Thoracic aorta (tissue), 2 donors: ENCODE measurements around the gene CTBP2. TPM values are rescaled to one million over a fixed set of nuclear protein-coding genes. Genes with fewer than 3 reads are reported as not detected.

Source experiments
- ATAC-seq: fragments of 150-250 bp; one replicate; pipeline ENCODE4 v1.8.0; 2017; ENCODE audit warnings: low read depth; ENCODE audit not compliant: insufficient number of reproducible peaks, low FRiP score
- DNase-seq: peaks from one replicate; pipeline ENCODE4 v3.0.0-alpha.2; 2020; ENCODE audit warnings: low spot score
- H3K27ac ChIP-seq, 2 donors: fragments of 200-600 bp; sonication (generic); 1 replicate in 1 of 2; 2 replicates in 1 of 2; pipeline ENCODE4 v1.5.1; 2016; ENCODE audit warnings: mild to moderate bottlenecking in 2 of 2, moderate library complexity in 2 of 2
- H3K27me3 ChIP-seq: fragments of 200-600 bp; sonication (generic); replicated peaks from 2 replicates; pipeline ENCODE4 v1.6.0; 2016; ENCODE audit warnings: mild to moderate bottlenecking; ENCODE audit not compliant: insufficient read depth
- H3K36me3 ChIP-seq: fragments of 200-600 bp; sonication (generic); one replicate; pipeline ENCODE4 v1.5.1; 2016
- H3K4me1 ChIP-seq, 2 donors: fragments of 200-600 bp; sonication (generic); 1 replicate in 1 of 2; 2 replicates in 1 of 2; pipeline versions ENCODE4 v1.5.1 to v1.6.0; 2016; ENCODE audit warnings: low read depth in 2 of 2, mild to moderate bottlenecking in 1 of 2; ENCODE audit not compliant: control insufficient read depth in 1 of 2
- H3K4me3 ChIP-seq: fragments of 200-600 bp; sonication (generic); 2 replicates; pipeline ENCODE4 v1.5.1; 2016; ENCODE audit warnings: mild to moderate bottlenecking
- H3K9me3 ChIP-seq: fragments of 200-600 bp; sonication (generic); 2 replicates; pipeline ENCODE4 v1.5.1; 2016
- total RNA-seq, 2 donors: library from RNA; depleted of rRNA; stranded (reverse); fragments of >200 nt; gene quantifications; one replicate each; pipeline versions ENCODE4 v1.1.0 to v1.2.3, GENCODE V29; 2016
- TF ChIP-seq, protein P1 (sequence below): fragments of 200-600 bp; sonication (generic); IDR thresholded peaks from one replicate; pipeline ENCODE4 v1.5.1; 2019; ENCODE audit warnings: antibody characterized with exemption

The CTBP2 gene
- total RNA-seq, 2 donors from 2014 or later: 62.8 to 80.6 TPM

DNA sequence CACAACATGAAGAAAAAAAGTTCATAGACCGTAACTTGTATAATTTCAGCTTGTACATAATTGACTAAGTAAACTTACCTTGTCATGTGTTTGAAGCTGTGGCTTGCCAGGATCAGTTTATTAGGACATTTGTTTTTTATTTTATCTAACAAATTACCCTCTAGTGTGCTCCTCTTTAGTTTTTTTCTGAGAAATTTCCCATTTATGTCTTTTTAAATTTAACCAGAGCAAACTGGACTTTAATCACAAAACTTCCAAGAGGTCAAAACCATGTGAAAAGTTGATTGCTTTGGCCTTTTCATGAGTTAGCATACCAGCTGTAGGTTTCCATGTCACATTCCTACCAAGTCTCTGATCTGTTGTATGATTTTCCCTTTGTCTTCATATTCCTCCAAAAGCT, 176.0 kb downstream of the CTBP2 start:
- Histone ChIP-seq H3K27ac (no peak overlapping the region), H3K4me1 (peaks cover 4 to 13% of the 10 kb centered on the region in 2 donors), H3K27me3 (no peaks in the 10 kb centered on the region), H3K9me3 (no peaks in the 10 kb centered on the region), H3K36me3 (peaks cover 6% of the 10 kb centered on the region), H3K4me3 (no peak overlapping the region)
- DNase-seq (no peak), ATAC-seq (no peak)
- TF ChIP-seq, protein P1, sequence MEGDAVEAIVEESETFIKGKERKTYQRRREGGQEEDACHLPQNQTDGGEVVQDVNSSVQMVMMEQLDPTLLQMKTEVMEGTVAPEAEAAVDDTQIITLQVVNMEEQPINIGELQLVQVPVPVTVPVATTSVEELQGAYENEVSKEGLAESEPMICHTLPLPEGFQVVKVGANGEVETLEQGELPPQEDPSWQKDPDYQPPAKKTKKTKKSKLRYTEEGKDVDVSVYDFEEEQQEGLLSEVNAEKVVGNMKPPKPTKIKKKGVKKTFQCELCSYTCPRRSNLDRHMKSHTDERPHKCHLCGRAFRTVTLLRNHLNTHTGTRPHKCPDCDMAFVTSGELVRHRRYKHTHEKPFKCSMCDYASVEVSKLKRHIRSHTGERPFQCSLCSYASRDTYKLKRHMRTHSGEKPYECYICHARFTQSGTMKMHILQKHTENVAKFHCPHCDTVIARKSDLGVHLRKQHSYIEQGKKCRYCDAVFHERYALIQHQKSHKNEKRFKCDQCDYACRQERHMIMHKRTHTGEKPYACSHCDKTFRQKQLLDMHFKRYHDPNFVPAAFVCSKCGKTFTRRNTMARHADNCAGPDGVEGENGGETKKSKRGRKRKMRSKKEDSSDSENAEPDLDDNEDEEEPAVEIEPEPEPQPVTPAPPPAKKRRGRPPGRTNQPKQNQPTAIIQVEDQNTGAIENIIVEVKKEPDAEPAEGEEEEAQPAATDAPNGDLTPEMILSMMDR: no peak

- DNase-seq (no peak), ATAC-seq (no peak)
- Histone ChIP-seq H3K36me3 (peaks cover 6% of the 10 kb centered on the region), H3K4me1 (peaks cover 4 to 18% of the 10 kb centered on the region in 2 donors), H3K4me3 (no peak overlapping the region), H3K27me3 (no peaks in the 10 kb centered on the region), H3K27ac (peak overlapping the region in 1 of 2 donors; percentile 13), H3K9me3 (no peaks in the 10 kb centered on the region)
- TF ChIP-seq, protein P1: no peak
Measured at GRCh38 chr10:124983321-124983720, 177.0 kb downstream of the CTBP2 start.

DNA sequence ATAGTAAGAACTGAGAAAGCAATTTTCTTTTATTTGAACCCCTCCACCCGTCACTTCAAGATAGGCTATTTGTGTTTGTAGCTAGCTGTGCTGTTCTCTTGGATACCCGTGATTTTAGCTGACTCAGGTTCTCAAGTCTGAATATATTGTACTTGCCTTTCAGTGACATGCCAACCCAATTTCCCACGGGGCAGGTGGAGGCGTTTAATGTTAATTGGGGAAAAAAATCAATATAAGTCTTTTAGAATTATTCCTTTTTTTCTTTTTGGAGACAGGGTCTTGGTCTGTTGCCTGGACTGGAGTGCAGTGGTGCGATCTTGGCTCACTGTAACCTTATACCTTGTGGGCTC, 182.0 kb downstream of the CTBP2 start:
- no peak for DNase-seq
- no peak overlapping the region for H3K27ac ChIP-seq
- ATAC-seq: no peak

DNA sequence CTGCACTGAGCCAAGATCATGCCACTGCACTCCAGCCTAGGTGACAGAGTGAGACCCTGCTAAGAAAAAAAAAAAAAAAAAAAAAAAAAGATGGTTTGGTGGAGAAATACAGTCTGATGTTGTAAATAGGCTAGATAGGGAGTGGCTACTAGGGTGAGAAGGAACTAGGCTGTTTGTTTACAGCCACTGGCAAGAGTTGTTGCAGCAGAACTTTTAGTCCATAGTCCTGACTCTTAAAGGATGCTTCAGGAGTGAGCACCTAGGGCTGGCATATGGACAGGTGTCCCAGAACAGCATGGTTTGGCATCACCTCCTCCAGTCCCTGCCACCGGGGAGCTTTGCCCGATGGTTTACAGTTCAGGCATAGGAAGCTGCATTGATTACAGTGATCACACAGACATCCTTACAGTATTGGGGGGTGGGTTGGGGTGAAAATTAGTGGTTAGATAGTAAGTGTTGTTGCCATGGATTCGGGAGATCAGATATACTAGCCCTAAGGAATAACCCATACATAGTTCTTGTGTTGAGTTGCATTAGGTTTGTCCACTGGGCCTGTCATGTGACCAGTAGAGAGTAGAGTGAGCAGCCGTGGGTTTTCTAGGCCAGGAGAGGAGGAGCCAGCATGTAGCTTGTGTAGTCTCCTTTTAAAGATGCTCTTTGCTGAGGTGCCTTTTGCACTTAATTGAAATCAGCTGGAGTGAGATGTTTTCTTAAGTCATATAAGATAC, 182.6 kb downstream of the CTBP2 start:
- ATAC-seq (no peak), DNase-seq (no peak)
- H3K27ac ChIP-seq: no peak overlapping the region
- no peak overlapping the region for H3K4me3 ChIP-seq
- TF ChIP-seq, protein P1: no peak
- no peaks in the 10 kb centered on the region for H3K27me3 ChIP-seq
- H3K9me3 ChIP-seq: no peaks in the 10 kb centered on the region
- peaks cover 0 to 11% of the 10 kb centered on the region in 2 donors for H3K4me1 ChIP-seq
- peaks cover 11% of the 10 kb centered on the region for H3K36me3 ChIP-seq

More for the DNA sequence above, 182.0 kb downstream of the CTBP2 start:
- H3K27me3 ChIP-seq: no peaks in the 10 kb centered on the region
- H3K4me3 ChIP-seq: no peak overlapping the region
- TF ChIP-seq, protein P1: no peak
- no peaks in the 10 kb centered on the region for H3K9me3 ChIP-seq
- H3K4me1 ChIP-seq: peaks cover 0 to 16% of the 10 kb centered on the region in 2 donors
- peaks cover 11% of the 10 kb centered on the region for H3K36me3 ChIP-seq

- peaks cover 0 to 10% of the 10 kb centered on the region in 2 donors for H3K4me1 ChIP-seq
- no peak overlapping the region for H3K4me3 ChIP-seq
- H3K27ac ChIP-seq: no peak overlapping the region
- no peaks in the 10 kb centered on the region for H3K27me3 ChIP-seq
- no peak for ATAC-seq
- peaks cover 10% of the 10 kb centered on the region for H3K36me3 ChIP-seq
- H3K9me3 ChIP-seq: no peaks in the 10 kb centered on the region
- TF ChIP-seq, protein P1: no peak
- DNase-seq: no peak
Measured at GRCh38 chr10:124977161-124977560, 183.2 kb downstream of the CTBP2 start.
